Fibroblast of peridontal ligament (primary cell): Measurements from ENCODE around the gene STX4.

Experiments used
- DNase-seq: peaks from one replicate; pipeline ENCODE4 v3.0.0-alpha.2; 2010; ENCODE audit errors: extremely low read depth

STX4 gene, protein sequence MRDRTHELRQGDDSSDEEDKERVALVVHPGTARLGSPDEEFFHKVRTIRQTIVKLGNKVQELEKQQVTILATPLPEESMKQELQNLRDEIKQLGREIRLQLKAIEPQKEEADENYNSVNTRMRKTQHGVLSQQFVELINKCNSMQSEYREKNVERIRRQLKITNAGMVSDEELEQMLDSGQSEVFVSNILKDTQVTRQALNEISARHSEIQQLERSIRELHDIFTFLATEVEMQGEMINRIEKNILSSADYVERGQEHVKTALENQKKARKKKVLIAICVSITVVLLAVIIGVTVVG

DNA sequence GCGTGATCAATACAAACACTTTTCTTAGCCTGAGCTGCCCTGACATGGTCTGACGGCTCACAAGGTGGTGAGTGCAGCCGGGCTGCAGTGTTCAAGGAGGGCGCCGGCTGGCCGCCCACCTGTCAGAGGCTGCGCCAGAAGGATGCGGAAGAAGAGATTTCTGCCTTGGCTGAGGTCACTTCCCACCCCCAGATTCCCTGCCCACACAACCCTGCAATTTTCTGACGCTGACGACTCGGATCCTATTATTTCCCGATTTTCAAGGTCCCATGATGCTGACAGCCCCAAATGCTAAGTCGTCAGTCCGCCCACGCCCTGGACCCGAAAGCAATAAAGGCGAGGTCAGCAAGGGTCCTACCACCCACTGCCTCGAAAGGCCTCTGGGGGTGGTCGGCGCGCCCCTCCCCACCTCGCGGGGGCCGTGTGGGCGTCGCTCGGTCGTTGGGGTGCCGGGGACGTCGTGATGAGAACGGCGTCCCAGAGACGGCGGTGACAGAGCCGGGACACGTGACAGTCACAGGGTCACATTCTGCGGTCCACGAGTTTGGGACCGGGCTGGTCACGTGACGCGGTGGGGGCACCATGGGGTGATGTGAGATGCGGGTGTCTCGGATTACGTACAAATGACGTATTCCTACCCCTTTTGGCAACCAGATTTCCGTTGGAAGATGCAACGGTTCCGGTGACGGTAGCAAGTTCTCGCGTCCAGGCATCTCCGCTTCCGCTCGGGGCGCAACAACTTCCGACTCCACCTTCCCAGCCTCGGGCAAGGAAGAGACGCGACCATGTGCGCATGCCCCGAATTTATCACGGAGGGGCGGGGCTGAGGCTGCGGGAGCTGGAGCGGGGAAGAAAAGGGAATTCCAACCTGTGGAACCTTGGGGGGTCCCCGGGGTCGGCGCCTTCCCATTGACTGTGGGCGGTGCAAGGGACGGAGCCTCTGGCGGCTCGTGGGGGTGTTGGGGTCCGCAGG is at the start of gene STX4:
Gene STX4 (plus strand): TSS at position 823 of the 973 bp plus-strand sequence. CDS start 248 bp downstream, outside the sequence.
- peak; percentile 99 for DNase-seq

DNA sequence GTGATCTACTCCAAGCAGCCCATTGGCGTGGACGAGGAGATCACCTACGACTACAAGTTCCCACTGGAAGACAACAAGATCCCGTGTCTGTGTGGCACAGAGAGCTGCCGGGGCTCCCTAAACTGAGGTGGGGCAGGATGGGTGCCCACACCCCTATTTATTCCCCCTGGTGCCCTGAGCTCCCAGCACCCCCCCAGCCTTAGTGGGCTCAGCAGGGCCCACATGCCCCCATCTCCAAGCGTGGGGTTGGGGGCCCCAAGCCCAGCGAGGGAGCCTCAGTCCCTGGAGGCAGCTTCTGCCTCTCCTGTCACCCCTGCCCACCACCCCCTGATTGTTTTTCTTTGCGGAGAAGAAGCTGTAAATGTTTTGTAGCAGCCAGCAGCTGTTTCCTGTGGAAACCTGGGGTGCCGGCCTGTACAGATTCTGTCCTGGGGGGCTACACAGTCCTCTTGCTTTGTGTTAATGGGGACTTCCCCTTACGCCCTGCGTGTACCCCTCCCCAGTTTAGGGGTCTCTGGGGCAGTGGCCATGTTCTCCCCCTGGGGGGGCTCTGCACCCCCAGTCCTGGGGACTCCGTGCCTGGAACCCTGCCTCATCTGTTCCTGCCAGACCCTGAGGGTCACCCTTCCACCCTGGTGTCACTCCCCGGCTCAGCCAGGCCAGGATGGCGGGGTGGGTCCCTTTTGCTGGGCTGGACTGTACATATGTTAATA is 49.3 kb upstream of the STX4 start:
- no peak for DNase-seq

DNA sequence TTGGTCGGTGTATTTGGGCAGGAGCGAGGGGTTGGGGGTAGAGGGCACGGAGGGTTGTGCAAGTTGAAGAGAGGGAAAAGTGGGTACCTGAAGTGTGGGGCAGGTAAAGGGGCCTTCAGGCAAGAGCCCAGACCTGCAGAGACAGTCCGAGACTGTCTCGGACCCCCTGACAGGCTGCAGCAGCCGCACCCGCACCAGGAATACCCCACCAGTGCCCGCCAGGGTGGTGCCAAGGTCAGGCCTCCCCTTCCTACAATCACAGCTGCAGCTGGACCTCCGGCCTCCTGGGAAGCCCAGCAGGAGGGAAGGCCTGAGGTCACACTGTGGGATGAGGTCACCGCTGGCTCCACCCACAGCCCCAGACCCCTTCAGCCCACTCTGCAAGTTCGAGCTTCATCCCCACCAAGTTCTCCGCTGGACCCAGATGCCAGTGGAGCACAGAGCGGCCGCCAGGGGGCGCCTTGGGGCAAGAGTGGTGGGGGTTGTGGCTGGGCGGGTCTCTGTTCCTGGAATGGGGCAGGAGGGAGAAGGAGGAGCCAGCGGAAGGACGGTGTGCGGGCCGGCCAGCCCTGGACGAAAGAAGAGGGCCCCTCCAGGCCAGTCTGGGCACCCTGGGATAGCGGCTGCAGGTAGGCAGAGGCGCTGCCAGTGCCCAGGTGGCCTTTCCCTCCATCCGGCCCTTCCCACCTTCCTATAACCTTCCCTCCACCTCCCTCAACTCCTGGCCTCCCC is 48.5 kb upstream of the STX4 start, which contains the start of gene HSD3B7:
Gene HSD3B7 (plus strand): TSS at position 539 of the 732 bp plus-strand sequence. CDS start 452 bp downstream, outside the sequence.
- DNase-seq = peak; percentile 74

DNA sequence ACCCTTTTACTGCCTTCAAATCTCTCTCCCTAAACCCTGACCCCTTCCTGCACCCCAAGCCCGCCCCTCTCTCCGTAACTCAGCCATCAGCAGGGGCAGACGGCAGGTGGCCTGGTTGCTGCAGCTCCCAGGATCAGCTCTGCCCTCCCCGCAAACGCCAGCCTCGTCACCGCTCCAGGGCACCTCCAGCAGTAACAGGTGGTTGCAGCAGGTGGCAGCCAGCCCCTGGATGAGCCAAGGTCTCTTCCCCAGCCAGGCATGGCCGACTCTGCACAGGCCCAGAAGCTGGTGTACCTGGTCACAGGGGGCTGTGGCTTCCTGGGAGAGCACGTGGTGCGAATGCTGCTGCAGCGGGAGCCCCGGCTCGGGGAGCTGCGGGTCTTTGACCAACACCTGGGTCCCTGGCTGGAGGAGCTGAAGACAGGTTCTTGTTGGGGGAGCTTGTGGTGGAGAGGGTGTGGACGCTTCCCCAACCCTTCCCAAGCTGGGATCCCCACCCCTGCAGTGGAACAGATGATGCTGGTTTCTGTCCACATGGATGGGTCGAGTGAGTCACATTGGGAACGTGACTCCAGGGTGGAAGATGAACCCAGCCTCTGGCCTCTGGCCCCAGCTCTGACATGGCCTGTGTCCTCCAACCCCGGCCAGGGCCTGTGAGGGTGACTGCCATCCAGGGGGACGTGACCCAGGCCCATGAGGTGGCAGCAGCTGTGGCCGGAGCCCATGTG is 47.8 kb upstream of the STX4 start:
- DNase-seq = no peak

DNA sequence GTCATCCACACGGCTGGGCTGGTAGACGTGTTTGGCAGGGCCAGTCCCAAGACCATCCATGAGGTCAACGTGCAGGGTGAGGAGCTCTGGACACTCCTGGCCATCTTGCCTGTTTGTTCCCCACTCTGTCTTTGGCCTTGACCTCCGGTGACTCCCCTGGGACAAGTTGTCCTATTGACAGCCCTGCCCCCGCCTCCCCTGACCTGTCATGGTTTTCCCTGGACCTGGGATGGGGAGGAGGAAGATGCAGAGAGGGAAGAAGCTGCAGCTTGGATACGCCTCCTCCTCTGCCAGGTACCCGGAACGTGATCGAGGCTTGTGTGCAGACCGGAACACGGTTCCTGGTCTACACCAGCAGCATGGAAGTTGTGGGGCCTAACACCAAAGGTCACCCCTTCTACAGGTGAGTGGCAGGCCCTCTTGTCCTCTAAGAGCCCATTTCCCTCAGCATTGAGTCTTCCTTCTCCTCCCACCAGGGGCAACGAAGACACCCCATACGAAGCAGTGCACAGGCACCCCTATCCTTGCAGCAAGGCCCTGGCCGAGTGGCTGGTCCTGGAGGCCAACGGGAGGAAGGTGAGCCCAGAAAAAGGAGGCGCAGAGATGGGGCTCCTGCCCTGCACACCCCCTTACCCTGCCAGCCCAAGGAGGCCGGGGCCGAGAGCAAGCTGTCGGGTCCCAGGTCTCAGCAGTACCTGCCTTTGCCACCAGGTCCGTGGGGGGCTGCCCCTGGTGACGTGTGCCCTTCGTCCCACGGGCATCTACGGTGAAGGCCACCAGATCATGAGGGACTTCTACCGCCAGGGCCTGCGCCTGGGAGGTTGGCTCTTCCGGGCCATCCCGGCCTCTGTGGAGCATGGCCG is 47.0 kb upstream of the STX4 start:
- DNase-seq = no peak

DNA sequence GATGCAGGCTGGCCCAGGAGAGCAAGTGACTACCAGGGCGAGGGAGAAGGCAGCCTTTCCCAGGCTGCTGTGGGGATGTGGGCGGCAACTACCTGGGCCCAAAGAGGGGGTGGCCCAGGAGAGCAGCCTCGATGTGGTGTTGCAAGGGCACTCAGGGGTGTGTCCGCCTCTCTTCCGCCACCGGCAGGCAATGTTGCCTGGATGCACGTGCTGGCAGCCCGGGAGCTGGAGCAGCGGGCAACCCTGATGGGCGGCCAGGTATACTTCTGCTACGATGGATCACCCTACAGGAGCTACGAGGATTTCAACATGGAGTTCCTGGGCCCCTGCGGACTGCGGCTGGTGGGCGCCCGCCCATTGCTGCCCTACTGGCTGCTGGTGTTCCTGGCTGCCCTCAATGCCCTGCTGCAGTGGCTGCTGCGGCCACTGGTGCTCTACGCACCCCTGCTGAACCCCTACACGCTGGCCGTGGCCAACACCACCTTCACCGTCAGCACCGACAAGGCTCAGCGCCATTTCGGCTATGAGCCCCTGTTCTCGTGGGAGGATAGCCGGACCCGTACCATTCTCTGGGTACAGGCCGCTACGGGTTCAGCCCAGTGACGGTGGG is 45.7 kb upstream of the STX4 start:
- DNase-seq = no peak

DNA sequence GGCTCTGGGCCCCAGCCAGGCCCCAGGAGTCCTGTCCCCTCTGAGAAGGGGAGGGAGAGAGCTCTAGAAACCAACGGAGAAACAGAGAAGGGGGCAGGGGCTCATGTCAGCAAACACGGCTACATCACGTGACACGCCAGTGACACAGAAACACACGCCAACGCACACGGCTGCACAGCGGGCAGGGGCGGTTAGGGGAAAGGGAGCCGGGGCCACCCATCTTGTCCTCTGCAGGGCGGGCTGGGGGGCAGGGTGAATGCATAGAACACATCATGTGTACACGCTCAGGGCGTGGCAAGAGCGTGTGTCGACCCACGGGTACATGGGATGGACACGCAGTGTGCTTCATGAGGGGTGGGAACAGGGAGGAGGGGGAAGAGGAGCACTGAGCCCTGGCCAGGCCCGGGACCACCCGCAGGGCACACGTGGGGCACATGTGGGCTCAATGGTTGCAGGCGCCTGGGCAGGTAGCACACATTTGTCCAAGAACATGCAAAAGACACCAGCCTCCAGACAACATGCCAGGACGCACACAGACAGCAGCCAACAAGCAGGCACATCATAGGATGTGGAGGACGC is 43.8 kb upstream of the STX4 start:
- DNase-seq = no peak

DNA sequence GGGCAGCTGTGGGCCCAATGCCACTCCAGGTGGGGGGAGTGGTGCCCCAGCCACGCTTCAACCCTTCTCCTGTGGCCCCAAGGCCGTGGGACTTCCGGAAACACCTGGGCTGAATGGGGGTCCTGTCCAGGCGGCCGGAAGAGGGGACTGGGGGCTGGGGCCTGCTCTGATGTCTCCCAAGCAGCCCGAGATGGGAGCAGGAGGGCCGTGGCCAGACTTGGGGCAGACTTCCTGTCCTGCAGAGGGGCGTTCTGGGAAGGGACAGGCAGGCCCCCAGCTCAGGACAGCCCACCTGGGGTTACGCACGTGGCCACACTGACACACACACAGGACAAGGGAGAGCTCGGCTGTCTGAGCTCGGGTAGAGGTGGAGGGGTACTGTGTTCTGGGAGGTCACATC is 43.3 kb upstream of the STX4 start:
- DNase-seq = no peak

DNA sequence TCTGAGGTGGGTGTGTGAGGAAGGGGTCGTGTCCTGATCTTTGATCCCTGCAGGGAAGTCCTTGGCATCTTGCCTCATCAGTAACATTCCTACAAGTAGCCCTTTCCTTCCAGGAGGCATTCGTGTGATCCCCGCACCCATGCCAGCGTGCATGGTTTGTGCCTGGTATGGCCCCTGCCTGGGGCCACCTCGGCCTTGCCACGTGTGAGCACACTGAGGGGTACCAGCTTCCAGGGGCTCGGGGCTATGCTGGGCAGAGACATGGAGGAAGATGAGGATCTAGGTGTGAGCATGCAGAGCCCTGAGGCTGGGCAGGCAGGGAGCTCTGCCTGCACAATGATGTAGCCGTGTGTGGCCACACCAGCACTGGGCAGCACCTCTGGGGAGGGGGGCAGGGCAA is 42.3 kb upstream of the STX4 start:
- no peak for DNase-seq

DNA sequence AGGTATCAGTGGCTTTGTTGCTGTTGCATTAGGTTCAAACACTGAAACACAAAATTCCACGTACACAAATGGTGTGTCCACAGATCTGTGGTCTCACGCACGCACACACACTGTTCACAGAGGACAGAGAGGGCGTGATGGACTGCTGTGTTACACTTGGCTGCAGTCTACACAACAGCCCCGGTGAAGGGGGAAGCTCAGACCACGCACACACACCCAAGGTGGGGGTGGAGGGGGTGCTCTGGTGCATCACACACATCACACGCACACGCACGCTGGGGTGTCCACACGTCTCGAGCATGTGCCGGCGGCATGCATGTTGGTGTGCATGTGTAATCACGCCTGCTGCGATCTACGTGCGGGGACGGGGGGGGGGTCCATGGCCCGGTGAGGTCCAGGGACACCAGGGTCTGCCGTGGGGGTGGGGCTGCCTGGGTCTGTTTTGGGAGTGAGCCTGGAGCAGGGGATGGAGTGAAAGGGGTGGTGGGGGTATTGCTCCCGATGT is 41.0 kb upstream of the STX4 start:
- no peak for DNase-seq

DNA sequence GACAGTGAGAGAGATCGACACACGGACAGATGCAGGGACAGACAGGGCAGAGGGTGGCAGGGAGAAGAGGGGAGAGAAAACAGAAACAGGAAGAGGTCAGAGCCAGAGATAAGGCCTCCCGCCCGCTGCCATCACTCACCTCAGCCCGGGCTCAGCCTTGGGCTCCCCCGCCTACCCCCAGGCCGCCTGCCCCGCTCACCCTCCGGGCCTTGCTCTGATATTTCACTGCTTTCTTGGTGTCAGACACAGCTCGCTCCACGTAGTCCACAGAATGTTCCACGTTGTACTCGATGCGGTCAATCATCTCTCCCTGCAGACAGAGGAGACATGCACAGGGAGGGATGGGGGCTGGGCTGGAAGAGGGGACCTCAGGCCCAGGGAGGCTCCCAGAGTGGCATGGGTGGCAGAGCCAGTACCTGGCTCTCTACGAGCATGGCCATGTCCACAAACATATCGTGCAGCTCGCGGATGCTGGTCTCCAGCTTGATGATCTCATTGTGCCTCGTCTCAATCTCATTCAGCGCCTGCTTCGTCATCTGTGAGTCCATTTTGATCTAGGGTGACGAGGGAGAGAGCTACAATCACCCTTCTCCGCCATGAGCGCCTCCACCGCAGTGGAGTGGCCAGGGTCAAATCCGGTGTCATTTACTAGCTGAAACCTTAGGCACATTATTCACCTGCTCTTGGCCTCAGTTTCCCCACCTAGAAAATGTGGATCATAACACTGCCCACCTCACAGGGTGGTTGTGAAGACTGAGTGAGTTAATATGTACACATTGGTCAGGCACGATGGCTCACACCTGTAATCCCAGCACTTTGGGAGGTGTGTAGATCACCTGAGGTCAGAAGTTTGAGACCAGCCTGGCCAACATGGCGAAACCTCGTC is 40.2 kb upstream of the STX4 start:
- no peak for DNase-seq

DNA sequence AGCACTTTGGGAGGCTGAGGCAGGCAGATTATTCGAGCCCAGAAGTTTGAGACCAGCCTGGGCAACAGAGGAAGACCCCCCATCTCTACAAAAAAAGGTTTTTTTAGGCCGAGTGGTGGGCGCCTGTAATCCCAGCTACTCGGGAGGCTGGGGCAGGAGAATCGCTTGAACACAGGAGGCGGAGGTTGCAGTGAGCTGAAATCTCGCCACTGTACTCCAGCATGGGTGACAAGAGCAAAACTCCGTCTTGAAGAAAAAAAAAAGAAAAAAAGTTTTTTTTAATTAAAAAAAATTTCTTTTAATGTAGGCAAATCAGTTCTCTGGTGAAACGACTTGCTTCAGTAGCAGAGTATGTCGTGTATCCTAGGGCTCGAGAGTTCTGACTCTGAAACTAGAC is 37.4 kb upstream of the STX4 start:
- DNase-seq = no peak

DNA sequence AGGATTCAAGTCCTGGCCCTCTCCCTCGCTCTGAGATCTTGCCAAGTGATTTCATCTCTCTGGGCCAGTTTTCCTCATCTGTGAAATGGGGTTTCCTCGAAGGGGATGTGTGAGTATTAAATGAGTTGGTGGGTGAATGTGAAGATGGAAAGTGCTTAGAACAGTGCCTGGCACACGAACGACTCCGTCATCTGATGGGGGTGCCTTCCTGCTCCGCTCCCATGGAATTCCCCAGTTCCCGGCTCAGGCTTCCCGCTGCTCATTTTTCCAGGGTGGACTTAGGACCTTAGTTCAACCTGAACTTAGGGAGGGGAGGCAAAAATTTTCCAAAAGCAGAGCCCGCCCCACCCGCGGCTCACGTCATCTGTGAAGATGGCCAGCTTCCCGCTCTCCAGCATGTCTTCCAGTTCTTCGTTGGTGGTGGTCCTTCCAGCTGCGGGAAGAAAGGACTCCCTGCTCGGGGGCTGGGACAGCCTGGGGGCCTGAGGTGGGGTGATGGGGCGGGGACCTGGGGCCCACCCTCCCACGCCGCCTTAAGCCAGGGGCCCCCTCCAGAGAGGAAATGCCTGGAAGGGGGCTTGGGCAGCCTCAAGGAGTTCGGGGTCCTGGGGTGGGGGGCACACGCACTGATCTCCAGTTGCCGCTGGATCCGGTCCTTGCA is 36.9 kb upstream of the STX4 start:
- no peak for DNase-seq

DNA sequence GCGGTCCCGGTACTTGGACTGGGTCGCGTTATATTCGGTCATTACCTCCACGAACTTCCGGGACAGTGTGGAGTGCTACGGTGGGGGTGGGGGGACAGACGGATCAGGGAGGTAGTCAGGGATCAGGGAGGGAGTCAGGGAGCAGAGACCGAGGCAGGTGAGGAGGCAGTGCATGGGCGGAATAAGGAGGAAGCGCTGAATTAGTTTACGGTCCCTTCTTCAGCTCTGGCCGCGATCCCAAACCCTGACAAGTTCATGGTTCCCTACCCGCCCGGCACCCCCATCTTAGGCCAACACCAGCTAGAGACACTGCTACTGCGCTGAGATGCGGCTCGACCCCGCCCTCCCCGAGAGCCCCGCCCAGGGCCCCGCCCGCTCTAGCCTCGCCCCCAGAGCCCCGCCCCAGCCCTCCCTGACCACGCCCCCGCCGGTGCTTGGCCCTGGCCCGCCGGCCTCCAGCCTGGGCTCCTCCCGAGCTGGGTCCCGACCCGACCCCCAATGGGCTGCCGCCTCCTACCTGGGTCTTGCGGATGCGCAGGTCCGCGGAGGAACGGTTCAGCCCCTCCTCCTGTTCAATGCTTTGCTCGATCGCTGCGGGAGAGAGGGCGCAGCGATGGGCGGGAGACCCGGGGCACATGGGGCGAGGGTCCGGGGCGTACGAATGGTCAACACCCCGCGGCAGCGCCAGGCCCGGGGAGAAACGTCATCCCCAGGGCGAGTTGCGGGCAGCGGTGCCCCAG is 36.2 kb upstream of the STX4 start:
- peak; percentile 36 for DNase-seq

DNA sequence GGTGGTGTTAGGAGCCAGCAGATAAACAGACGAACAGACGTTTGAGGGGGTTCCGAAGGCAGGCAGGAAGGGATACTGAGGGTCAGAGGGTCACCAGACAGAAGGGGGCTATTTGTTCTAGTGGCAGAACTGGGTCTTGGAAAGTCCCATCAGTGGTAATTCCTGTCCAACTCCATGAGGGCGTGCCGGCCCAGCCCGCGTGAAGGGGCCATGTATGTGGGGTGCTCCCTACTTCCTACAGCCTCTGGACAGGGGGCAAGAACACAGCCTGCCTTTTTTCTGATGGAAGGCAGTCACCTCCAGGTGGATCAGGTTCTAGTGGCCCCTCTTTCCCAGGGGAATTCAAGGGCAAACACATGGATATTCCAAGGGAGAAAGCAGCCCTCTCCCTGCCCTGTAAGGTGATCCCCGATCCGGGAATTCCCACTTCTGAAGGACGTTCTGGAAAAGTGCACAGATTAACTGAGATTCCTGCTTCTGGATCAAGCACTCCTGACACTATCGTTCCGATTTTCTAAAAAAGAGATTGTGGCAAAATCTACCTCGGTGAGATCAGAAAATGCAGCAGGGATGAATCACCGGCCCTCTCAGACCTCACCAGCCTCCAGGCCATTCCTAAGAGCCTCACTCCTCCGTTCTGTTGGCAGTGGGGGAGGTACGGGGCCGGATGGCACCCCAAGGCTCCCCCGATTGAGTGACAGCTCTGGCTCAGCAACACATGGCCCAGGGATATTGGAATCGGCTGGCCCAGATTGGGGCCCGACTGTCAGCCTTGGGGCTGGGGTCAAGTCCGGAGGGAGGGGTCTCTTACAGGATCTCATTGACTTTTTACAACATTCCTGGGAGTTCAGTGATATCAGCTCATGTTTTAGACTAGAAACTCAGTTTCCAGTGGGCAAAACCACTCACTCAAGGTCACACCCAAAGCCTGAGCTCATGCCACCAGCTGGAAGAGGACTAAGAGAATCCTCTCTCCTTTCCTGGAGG is 35.3 kb upstream of the STX4 start:
- peak; percentile 81 for DNase-seq
